ENCODE measurements around the gene FAM81B. TPM values are rescaled to one million over a fixed set of nuclear protein-coding genes. Genes with fewer than 3 reads are reported as not detected.

Gene FAM81B
- polyA plus RNA-seq, 1 of the 3 experiments (the other 2 are of a cell fraction): 0.21 TPM

DNA sequence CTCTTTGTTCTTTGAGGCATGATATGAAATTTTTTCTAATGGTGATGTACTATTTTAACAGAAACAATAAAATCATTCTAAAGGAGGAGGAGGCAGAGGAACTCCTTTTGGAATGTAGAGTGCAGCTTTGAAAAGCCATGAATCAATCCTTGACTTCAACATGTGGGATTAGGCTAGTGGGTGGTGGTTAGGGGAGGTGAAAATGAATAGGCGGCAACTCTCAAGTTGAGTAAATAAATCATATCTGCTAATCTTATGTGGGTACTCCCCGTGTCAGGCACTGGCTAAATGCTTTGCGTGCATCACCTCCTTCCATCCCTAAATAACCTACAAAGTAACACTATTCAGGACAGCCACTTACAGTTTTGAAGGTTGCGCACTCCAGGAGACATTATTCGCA, 35.1 kb downstream of the FAM81B start:
- no peak for DNase-seq
- Histone ChIP-seq H2AFZ (ENCODE audit: low read depth) (no peak overlapping the region), H3K36me3 (replicated peaks in 1 of 2; ENCODE audit: control insufficient read depth in 1 of 2, insufficient read depth in 2 of 2, low read length in 1 of 2) (no peaks in the 10 kb centered on the region), H3K4me3 (ENCODE audit: low read depth in 2 of 2, low read length in 1 of 2) (no peak overlapping the region), H3K27ac (ENCODE audit: low read depth in 2 of 2, low read length in 1 of 2) (no peak overlapping the region), H3K9ac (no peak overlapping the region), H3K9me3 (no peaks in the 10 kb centered on the region), H3K79me2 (ENCODE audit: insufficient read depth) (no peaks in the 10 kb centered on the region), H3K4me2 (no peak overlapping the region), H3K4me1 (ENCODE audit: control insufficient read depth in 1 of 2, insufficient read depth in 2 of 2, low read depth in 1 of 2, low read length in 1 of 2) (no peaks in the 10 kb centered on the region), H3K9me2 (no peaks in the 10 kb centered on the region), H3F3A (replicated peaks; ENCODE audit: insufficient read depth) (no peaks in the 10 kb centered on the region), H4K20me1 (ENCODE audit: insufficient read depth) (no peaks in the 10 kb centered on the region), H3K27me3 (ENCODE audit: insufficient read depth) (no peaks in the 10 kb centered on the region)
- TF ChIP-seq FOXJ3 (CRISPR knock-in tag; IDR thresholded peaks at IDR 0.05) (no peak), GABPA (IDR thresholded peaks at IDR 0.05; ENCODE audit: low read depth) (no peak), IRF3 (IDR thresholded peaks at IDR 0.05; ENCODE audit: low read depth, low read length) (no peak), EZH2phosphoT487 (IDR thresholded peaks at IDR 0.05; ENCODE audit: borderline replicate concordance, low read depth) (no peak), RCOR1 (IDR thresholded peaks at IDR 0.05; ENCODE audit: low read length) (no peak), CHD2 (IDR thresholded peaks at IDR 0.05; ENCODE audit: low read length, partially characterized antibody) (no peak), POLR2AphosphoS5 (IDR thresholded peaks at IDR 0.05; ENCODE audit: low read depth, low read length) (no peak), NRF1 (IDR thresholded peaks at IDR 0.05; ENCODE audit: low read depth, low read length) (no peak)
- TF ChIP-seq, protein P1, sequence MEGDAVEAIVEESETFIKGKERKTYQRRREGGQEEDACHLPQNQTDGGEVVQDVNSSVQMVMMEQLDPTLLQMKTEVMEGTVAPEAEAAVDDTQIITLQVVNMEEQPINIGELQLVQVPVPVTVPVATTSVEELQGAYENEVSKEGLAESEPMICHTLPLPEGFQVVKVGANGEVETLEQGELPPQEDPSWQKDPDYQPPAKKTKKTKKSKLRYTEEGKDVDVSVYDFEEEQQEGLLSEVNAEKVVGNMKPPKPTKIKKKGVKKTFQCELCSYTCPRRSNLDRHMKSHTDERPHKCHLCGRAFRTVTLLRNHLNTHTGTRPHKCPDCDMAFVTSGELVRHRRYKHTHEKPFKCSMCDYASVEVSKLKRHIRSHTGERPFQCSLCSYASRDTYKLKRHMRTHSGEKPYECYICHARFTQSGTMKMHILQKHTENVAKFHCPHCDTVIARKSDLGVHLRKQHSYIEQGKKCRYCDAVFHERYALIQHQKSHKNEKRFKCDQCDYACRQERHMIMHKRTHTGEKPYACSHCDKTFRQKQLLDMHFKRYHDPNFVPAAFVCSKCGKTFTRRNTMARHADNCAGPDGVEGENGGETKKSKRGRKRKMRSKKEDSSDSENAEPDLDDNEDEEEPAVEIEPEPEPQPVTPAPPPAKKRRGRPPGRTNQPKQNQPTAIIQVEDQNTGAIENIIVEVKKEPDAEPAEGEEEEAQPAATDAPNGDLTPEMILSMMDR (IDR thresholded peaks at IDR 0.05): no peak
- ChIA-PET POLR2A (no interaction called here), CTCF (no interaction called here)
- WGBS (ENCODE audit: low lambda C conversion rate): 54% methylated on average over 5 of the region's 5 CpGs

DNA sequence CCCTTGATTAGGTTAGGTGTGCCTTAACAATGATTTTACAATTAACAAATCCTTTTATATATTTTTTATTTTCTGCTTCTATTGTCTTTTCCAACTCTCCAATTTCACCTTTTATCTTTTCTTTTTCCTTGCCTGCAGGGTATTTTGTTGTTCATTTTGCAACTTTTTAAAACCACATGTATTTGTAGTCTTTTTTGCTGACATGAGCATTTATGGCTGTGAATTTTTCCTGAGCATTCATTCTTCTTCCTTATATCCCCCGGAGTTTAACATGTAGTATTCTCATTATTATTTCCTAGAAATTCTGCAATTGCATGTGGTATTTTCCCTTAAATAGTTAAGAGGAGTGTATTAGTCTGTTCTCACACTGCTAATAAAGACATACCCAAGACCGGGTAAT, 41.6 kb downstream of the FAM81B start:
- no peaks in the 10 kb centered on the region for H3F3A ChIP-seq (replicated peaks; ENCODE audit: insufficient read depth)
- no peaks in the 10 kb centered on the region for H3K4me1 ChIP-seq (ENCODE audit: control insufficient read depth in 1 of 2, insufficient read depth in 2 of 2, low read depth in 1 of 2, low read length in 1 of 2)
- POLR2A ChIA-PET: no interaction called here
- 40% methylated on average over 2 of the region's 2 CpGs for WGBS (ENCODE audit: low lambda C conversion rate)
- no peaks in the 10 kb centered on the region for H3K9me2 ChIP-seq
- H2AFZ ChIP-seq (ENCODE audit: low read depth): no peak overlapping the region
- H3K27ac ChIP-seq (ENCODE audit: low read depth in 2 of 2, low read length in 1 of 2): no peak overlapping the region
- no peaks in the 10 kb centered on the region; the same call in 1 of the 2 replicates for H3K27me3 ChIP-seq (ENCODE audit: insufficient read depth)
- CTCF ChIA-PET: no interaction called here
- H3K79me2 ChIP-seq (ENCODE audit: insufficient read depth): no peaks in the 10 kb centered on the region
- DNase-seq: no peak
- no peaks in the 10 kb centered on the region for H3K36me3 ChIP-seq (replicated peaks in 1 of 2; ENCODE audit: control insufficient read depth in 1 of 2, insufficient read depth in 2 of 2, low read length in 1 of 2)
- TF ChIP-seq JUND (IDR thresholded peaks at IDR 0.05): no peak
- no peak for TF ChIP-seq FOXM1 (IDR thresholded peaks at IDR 0.05; ENCODE audit: low read depth)
- no peak for TF ChIP-seq EP300 (IDR thresholded peaks at IDR 0.05; ENCODE audit: borderline replicate concordance in 1 of 2, low read depth in 1 of 2, low read length in 1 of 2)
- TF ChIP-seq RFX5 (IDR thresholded peaks at IDR 0.05; ENCODE audit: low read length): no peak
- TF ChIP-seq SIN3A (IDR thresholded peaks at IDR 0.05; ENCODE audit: borderline replicate concordance, low read depth, low read length): no peak
- no peak for TF ChIP-seq TEAD4 (IDR thresholded peaks at IDR 0.05; ENCODE audit: borderline replicate concordance, insufficient read depth)
- no peak for TF ChIP-seq MXI1 (IDR thresholded peaks at IDR 0.05; ENCODE audit: low read depth, low read length)
- H3K4me2 ChIP-seq: no peak overlapping the region
- peaks cover 7% of the 10 kb centered on the region; the same call in 1 of the 2 replicates for H3K9me3 ChIP-seq
- no peaks in the 10 kb centered on the region for H4K20me1 ChIP-seq (ENCODE audit: insufficient read depth)
- H3K4me3 ChIP-seq (ENCODE audit: low read depth in 2 of 2, low read length in 1 of 2): no peak overlapping the region
- H3K9ac ChIP-seq: no peak overlapping the region

Measured in SK-N-SH (cell line).